BLaER1 (cell line): ENCODE results near the gene CLIP2.
"Not testable (repeated sequence)": the region's sequence is repeated elsewhere in the genome, so short reads cannot be mapped to it uniquely, and the experiment has no call there.

Experiments
- H3K27ac ChIP-seq: shearing (Covaris generic); formaldehyde crosslinking; 2 replicates; pipeline ENCODE4 v1.8.1; 2022
- H3K27me3 ChIP-seq: shearing (Covaris generic); formaldehyde crosslinking; 2 replicates; pipeline ENCODE4 v1.8.1; 2022
- H3K36me3 ChIP-seq: shearing (Covaris generic); formaldehyde crosslinking; 2 replicates; pipeline ENCODE4 v1.8.1; 2022
- H3K4me1 ChIP-seq: shearing (Covaris generic); formaldehyde crosslinking; 2 replicates; pipeline ENCODE4 v1.8.1; 2022
- H3K4me2 ChIP-seq: shearing (Covaris generic); formaldehyde crosslinking; 2 replicates; pipeline ENCODE4 v1.8.1; 2022
- H3K4me3 ChIP-seq: shearing (Covaris generic); formaldehyde crosslinking; 2 replicates; pipeline ENCODE4 v1.8.1; 2022
- H3K9ac ChIP-seq: shearing (Covaris generic); formaldehyde crosslinking; 2 replicates; pipeline ENCODE4 v1.8.1; 2022
- H3K9me3 ChIP-seq: shearing (Covaris generic); formaldehyde crosslinking; 2 replicates; pipeline ENCODE4 v1.8.1; 2022
- H4K20me1 ChIP-seq: shearing (Covaris generic); formaldehyde crosslinking; 2 replicates; pipeline ENCODE4 v1.8.1; 2022
- Cebpa-rat ChIP-seq: shearing (Covaris generic); IDR thresholded peaks from 2 replicates; pipeline ENCODE4 v1.8.1; 2022

Gene CLIP2

DNA sequence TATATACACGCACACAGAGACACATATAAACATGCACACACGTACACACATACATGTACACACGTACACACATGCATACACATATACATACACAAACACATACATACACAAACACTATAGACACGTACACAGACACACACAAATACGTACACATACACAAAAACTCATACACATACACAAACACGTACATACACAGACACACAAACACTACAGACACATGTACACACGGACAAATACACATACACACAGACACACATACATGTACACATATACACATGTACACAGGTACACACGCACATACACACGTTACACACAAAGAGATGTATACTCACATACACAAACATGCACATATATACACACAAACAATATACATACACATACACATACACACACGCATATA lies 129.3 kb downstream of the CLIP2 start:
- Histone ChIP-seq H4K20me1 (no peaks in the 10 kb centered on the region), H3K9ac (no peak overlapping the region), H3K4me2 (no peak overlapping the region), H3K4me3 (no peak overlapping the region), H3K27ac (no peak overlapping the region), H3K27me3 (no peaks in the 10 kb centered on the region), H3K9me3 (no peaks in the 10 kb centered on the region), H3K4me1 (peaks cover 9% of the 10 kb centered on the region), H3K36me3 (no peaks in the 10 kb centered on the region)
- TF ChIP-seq Cebpa-rat = no peak

DNA sequence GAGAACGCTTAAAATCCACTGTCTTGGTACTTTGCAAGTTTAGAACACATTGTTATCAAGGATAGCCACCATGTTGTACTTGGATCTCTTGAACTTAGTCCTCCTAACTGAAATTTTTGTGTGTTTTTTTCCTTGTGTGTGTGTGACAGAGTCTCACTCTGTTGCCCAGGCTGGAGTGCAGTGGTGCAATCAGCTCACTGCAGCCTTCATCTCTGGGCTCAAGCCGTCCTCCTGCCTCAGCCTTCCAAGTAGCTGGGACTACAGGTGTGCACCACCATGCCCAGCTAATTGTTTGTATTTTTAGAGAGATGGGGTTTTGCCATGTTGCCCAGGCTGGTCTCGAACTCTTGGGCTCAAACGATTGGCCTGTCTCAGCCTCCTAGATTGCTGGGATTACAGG lies 130.0 kb downstream of the CLIP2 start:
- H3K27ac ChIP-seq, H3K36me3 ChIP-seq, H3K27me3 ChIP-seq, H3K9me3 ChIP-seq, H3K4me1 ChIP-seq, H3K4me3 ChIP-seq, H4K20me1 ChIP-seq, H3K4me2 ChIP-seq, H3K9ac ChIP-seq: not testable (repeated sequence)

DNA sequence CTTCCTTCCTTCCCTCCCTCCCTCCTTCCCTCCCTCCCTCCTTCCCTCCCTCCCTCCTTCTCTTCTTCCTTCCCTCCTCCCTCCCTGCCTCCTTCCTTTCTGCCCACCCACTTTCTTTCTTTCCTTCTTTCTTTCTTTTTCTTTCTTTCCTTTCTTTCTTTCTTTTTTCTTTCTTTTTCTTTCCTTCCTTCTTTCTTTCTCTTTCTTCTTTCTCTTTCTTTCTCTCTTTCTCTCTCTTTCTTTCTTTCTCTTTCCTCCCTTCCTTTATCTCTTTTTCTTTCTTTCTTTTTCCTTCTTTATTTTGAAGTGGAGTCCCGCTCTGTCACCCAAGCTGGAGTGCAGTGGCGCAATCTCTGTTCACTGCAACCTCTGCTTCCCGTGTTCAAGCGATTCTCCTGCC lies 130.8 kb downstream of the CLIP2 start:
- H3K4me3 ChIP-seq = no peak overlapping the region
- no peak for TF ChIP-seq Cebpa-rat

DNA sequence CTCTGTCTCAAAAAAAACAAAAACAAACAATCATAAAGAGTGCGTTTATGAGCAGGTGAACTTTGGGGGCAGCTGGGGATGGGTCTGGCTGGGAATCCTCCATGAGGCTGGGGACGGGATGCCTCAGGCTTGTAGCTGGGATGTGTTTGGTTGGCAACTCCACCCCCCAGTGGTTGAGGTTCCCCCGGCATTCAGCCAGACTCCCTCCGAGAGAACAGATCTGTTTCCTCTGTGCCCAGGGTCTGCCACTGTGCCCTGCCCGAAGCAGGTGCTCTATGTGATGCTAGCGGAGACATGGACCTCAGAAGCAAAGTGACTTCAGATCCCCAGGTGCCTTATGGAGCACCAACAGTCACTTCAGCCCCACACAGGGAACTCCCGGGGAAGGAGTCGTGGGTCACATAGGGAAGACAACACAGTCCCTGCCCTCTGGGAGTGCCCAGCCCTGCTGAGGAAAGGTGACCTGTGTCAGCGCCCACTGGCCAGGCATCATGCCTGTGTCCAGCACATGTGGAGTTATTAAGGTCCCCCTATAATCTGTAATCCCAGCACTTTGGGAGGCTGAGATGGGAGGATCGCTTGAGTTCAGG lies 135.2 kb downstream of the CLIP2 start:
- Histone ChIP-seq H3K4me1 (peaks cover 20% of the 10 kb centered on the region), H3K4me2 (no peak overlapping the region), H3K27me3 (no peaks in the 10 kb centered on the region), H3K36me3 (no peaks in the 10 kb centered on the region), H3K9ac (no peak overlapping the region), H4K20me1 (no peaks in the 10 kb centered on the region), H3K27ac (no peak overlapping the region), H3K4me3 (no peak overlapping the region), H3K9me3 (no peaks in the 10 kb centered on the region)
- no peak for TF ChIP-seq Cebpa-rat

More for the DNA sequence above, 130.8 kb downstream of the CLIP2 start:
- no peaks in the 10 kb centered on the region for H3K27me3 ChIP-seq
- no peaks in the 10 kb centered on the region for H3K9me3 ChIP-seq
- no peak overlapping the region for H3K9ac ChIP-seq
- H4K20me1 ChIP-seq = no peaks in the 10 kb centered on the region
- no peak overlapping the region for H3K27ac ChIP-seq
- H3K4me2 ChIP-seq = no peak overlapping the region
- H3K4me1 ChIP-seq = peaks cover 9% of the 10 kb centered on the region
- H3K36me3 ChIP-seq = no peaks in the 10 kb centered on the region

DNA sequence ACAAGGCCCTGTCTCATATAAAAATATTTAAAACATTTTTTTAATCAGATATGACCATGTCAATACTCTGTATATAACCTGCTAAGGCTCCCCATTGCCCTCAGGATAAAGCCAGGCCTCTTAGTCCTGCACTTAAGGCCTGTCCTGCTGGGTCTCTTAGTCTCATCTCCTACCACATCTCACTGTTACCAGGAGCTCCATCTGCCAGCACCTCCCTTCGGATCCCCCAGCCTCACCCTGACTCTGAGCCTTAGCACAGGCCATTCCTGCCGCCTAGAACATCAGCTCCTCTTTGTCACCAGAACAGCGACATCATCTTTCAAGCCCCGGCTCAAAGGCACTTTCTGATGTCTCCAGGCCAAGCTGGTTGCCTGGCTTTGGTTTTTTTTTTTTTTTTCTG lies 138.8 kb downstream of the CLIP2 start:
- Histone ChIP-seq H3K27me3 (no peaks in the 10 kb centered on the region), H3K9me3 (no peaks in the 10 kb centered on the region), H3K4me3 (no peak overlapping the region), H3K27ac (no peak overlapping the region), H3K4me2 (no peak overlapping the region), H3K36me3 (no peaks in the 10 kb centered on the region), H4K20me1 (no peaks in the 10 kb centered on the region), H3K4me1 (peaks cover 22% of the 10 kb centered on the region), H3K9ac (no peak overlapping the region)
- TF ChIP-seq Cebpa-rat = no peak

DNA sequence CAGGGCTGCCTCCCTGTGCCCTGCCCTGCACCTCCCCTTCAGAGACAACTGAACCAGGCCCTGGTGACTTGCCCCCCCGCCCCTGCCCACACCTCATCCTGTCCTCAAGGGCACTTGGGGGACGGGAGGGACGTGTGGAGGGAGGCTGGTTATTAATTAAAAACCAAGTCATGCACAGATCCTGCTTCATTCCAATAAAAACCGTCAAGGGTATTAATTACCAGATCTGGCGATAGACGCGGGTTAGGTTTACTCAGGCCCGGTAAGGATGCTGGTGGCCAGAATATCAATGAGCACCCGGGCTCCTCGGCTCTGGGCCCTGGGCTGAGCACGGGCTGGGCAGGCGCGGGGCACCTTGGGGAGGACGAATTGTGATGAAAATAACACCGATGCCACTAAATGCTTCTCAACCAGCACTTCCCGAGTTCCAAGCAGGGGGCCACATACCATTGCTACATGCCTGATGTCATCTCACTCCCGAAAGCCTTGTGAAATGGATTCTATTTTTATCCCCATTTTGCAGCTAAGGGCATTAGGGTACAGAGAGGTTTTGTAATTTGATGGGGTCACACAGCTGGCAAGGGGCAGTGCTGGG lies 140.0 kb downstream of the CLIP2 start:
- H3K27ac ChIP-seq = no peak overlapping the region
- H3K4me1 ChIP-seq = peaks cover 22% of the 10 kb centered on the region
- H3K9me3 ChIP-seq = no peaks in the 10 kb centered on the region
- no peaks in the 10 kb centered on the region for H3K27me3 ChIP-seq
- TF ChIP-seq Cebpa-rat = no peak
- no peaks in the 10 kb centered on the region for H4K20me1 ChIP-seq
- no peak overlapping the region for H3K4me3 ChIP-seq
- H3K4me2 ChIP-seq = peak overlapping the region; percentile 25
- H3K36me3 ChIP-seq = no peaks in the 10 kb centered on the region
- H3K9ac ChIP-seq = 0 out of 2 replicates have a peak overlapping the region, but pooled peaks have one; percentile 15

DNA sequence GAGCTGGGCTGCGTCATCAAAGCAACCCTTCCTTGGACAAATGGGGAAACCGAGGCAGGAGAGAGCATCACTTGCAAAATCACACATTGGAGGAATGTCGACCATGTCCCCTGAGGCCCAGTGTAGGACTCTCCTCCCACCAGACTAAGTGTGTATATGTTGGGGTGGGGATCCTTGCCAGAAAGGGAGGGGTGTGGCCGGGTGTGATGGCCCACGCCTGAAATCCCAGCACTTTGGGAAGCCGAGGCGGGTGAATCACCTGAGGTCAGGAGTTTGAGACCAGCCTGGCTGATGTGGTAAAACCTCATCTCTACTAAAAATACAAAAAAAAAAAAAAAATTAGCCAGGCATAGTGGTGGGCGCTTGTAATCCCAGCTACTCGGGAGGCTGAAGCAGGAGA lies 141.2 kb downstream of the CLIP2 start:
- peaks cover 18% of the 10 kb centered on the region for H3K4me1 ChIP-seq
- H3K4me2 ChIP-seq, H4K20me1 ChIP-seq, H3K9me3 ChIP-seq, H3K36me3 ChIP-seq, H3K9ac ChIP-seq, H3K27ac ChIP-seq, H3K27me3 ChIP-seq, H3K4me3 ChIP-seq: not testable (repeated sequence)

DNA sequence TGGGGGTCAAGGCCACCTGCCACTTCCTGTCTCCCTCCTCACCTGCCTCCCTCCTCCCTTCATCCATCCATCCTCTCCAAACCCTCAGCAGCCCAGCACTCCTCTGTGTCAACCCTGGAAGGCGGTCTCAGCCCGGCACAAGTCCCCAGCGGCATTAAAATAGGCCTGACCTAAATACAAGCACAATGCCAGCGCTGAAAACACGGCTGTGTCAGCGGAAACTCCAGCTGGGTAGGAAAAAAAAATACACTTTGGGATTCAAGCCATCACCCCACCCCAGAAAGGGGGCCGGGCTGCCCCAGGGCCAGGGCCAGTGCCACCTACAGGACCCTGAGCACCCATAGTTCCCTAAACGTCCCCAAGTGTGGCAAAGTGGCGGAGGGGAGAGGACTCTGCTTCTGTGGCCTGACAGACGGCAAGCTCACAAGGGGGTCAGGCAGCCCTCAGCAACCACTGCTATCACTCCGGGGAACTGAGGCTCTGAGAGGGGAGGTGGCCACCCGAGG lies 141.8 kb downstream of the CLIP2 start:
- Histone ChIP-seq H3K9me3 (no peaks in the 10 kb centered on the region), H3K9ac (no peak overlapping the region), H3K4me2 (no peak overlapping the region), H3K27ac (no peak overlapping the region), H3K27me3 (no peaks in the 10 kb centered on the region), H3K4me1 (peaks cover 12% of the 10 kb centered on the region), H3K36me3 (no peaks in the 10 kb centered on the region), H4K20me1 (no peaks in the 10 kb centered on the region), H3K4me3 (no peak overlapping the region)
- TF ChIP-seq Cebpa-rat = no peak

DNA sequence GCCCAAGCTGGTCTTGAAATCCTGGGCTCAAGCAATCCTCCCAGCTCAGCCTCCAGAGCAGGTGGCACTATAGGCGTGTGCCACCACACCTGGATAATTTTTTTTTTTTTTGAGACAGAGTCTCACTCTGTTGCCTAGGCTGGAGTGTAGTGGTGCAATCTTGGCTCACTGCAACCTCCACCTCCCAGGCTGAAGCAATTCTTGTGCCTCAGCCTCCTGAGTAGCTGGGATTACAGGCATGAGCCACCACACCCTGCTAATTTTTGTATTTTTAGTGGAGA lies 148.0 kb downstream of the CLIP2 start:
- H3K36me3 ChIP-seq, H3K9ac ChIP-seq, H4K20me1 ChIP-seq, H3K4me2 ChIP-seq, H3K4me3 ChIP-seq, H3K27me3 ChIP-seq, H3K27ac ChIP-seq: not testable (repeated sequence)
- H3K4me1 ChIP-seq = peaks cover 33% of the 10 kb centered on the region
- H3K9me3 ChIP-seq = peaks cover 11% of the 10 kb centered on the region

DNA sequence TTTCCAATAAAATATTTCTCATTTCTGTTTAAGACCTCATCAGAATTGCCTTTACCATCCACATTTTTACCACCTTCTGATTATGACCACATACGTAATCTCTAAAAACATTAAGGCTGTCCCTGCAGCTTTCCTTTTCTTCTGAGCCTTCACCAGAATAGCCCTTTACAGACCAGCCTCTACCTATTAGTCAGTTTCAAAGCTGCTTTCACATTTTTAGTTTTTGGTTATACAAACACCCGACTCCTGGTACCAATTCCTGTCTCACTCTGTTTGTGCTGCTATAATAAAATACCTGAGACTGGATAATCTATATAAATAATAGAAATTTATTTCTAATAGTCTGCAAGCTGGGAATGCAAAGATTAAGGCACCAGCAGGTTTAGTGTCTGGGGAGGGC lies 149.1 kb downstream of the CLIP2 start:
- H3K4me1 ChIP-seq = peaks cover 33% of the 10 kb centered on the region
- no peaks in the 10 kb centered on the region for H3K27me3 ChIP-seq
- peaks cover 11% of the 10 kb centered on the region for H3K9me3 ChIP-seq
- no peak overlapping the region for H3K4me3 ChIP-seq
- TF ChIP-seq Cebpa-rat = no peak
- H3K9ac ChIP-seq = no peak overlapping the region
- H4K20me1 ChIP-seq = no peaks in the 10 kb centered on the region
- H3K4me2 ChIP-seq = no peak overlapping the region
- no peaks in the 10 kb centered on the region for H3K36me3 ChIP-seq
- no peak overlapping the region for H3K27ac ChIP-seq

DNA sequence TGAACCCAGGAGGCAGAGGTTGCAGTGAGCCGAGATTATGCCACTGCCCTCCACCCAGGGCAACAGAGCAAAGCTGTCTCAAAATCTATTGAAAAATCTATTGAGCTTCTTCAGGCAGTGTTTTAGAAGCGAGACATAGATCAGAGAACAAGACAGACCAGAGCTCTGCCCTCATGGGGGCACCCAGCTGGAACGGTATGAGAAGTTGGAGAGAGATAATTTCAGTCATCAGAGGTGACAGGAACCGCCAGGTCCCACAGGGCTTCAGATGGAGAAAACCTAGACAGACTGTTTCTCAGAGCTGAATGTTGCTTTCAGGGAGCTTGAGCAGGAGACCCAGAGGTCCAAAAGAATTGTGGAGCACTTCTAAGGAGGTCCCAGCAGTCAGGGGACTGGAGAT lies 150.3 kb downstream of the CLIP2 start:
- Histone ChIP-seq H3K27me3 (no peaks in the 10 kb centered on the region), H4K20me1 (no peaks in the 10 kb centered on the region), H3K9ac (no peak overlapping the region), H3K4me3 (no peak overlapping the region), H3K4me1 (peaks cover 33% of the 10 kb centered on the region), H3K36me3 (no peaks in the 10 kb centered on the region), H3K4me2 (peak overlapping the region; percentile 78), H3K9me3 (peaks cover 11% of the 10 kb centered on the region), H3K27ac (peak overlapping the region; percentile 35; the same call in 1 of the 2 replicates)
- TF ChIP-seq Cebpa-rat = no peak

DNA sequence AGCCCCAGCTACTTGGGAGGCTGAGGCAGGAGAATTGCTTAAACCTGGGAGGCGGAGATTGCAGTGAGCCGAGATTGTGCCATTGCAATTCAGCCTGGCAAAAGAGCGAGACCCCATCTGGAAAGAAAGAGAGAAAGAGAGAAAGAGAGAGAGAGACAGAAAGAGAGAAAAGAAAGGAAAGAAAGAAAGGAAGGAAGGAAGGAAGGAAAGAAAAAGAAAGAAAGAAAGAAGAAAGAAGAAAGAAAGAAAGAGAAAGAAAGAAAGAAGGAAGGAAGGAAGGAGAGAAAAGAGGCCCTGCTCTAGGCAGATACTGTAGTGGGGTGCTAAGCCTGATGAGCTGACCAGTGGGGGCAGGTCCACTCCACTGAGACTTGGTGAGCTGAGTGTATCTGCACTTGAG lies 150.9 kb downstream of the CLIP2 start:
- not testable (repeated sequence) for H4K20me1 ChIP-seq, H3K27me3 ChIP-seq, H3K4me3 ChIP-seq, H3K27ac ChIP-seq, H3K36me3 ChIP-seq, H3K9ac ChIP-seq
- Histone ChIP-seq H3K9me3 (peaks cover 11% of the 10 kb centered on the region), H3K4me1 (peaks cover 33% of the 10 kb centered on the region), H3K4me2 (peak overlapping the region; percentile 78)
